ENCODE measurements around the gene ARL8A.

Gene ARL8A

DNA sequence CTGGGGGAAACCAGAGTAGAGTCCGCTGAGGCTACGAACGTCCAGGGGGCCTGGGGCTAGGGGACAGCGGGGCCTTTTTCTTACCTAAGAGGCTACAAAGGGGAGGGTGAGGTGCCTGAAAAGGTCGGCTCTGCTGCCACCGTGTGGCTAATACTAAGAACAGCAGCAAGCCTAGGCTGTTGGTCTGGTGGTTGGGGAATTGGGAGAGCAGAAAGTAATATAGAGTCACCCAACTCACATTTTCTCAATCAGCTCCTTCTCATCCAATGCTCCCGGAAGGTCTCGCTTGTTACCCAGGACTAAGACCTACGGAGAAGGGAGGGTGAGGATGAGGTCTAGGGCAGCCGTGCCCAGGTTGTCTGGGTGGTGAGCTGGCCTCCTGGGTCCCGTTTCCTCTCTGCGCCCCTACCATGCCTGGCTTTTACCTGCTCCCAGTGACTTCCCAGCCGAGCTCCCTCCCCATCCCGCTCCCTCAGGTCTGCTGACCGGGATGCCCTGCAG is 9.3 kb downstream of the ARL8A start:
- peak; percentile 88 for DNase-seq (ENCODE audit: low read depth, low spot score)

DNA sequence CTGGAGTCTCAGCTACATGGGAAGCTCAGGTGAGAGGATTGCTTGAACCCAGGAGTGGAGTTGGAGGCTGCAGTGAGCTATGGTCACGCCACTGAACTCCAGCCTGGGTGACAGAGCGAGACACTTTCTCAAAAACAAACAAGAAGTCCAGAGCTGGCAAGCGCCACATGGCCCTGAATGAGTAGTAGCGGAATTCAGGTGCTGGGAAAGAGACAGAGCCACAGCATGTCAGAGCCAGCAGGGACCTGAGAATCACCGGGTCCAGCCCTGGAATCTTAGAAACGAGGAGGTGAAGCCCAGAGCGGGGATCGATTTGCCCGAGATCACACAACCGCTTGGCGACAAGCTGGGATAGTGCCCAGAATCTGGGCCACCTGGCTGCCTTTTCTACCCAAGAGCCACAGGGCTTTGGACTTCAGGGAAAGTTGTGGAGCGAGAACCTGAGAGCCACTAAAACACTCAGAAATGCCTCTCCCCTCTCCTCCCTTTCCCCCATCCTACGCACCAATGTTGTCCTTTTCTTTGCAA is 9.8 kb downstream of the ARL8A start:
- no peak for DNase-seq (ENCODE audit: low read depth, low spot score)

DNA sequence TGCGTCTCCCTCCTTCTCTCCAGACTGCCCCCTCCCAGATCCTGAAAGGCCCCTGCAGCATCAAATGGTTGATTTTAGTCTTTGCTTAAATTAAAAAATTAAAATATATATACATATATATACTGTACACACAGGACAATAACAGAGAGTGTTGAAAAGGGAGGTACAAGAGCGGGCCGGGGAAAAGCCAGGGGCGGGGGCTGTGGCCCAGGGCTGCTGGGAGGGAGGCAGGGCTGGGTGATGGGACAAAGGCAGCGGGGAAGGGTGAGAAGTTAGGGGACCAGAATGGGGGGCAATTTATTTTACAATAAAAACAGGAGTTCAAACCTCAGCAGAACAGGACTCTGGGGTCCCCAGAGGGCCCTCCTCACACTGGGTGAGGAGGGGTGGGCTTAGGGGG is 10.5 kb downstream of the ARL8A start:
- DNase-seq (ENCODE audit: low read depth, low spot score): no peak

DNA sequence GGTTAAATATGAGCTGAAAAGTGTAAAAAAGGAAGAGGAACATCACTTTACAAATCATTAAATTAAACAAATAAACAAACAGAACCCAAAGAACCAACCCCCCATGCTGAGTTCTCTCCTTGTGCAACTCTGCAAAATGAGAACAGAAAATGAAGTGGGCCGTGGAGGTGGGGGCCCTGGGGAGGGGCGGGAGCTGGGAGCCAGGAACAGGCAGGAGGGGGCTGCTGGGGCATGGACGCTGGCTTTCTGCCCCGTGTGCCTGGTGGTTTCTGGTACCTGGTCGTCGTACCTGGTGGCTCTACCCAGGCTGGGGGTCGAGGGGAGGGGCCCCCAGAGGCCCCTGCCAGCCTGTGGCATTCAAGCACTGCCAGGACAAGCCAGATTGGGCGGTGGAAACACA is 11.0 kb downstream of the ARL8A start:
- DNase-seq (ENCODE audit: low read depth, low spot score): no peak

DNA sequence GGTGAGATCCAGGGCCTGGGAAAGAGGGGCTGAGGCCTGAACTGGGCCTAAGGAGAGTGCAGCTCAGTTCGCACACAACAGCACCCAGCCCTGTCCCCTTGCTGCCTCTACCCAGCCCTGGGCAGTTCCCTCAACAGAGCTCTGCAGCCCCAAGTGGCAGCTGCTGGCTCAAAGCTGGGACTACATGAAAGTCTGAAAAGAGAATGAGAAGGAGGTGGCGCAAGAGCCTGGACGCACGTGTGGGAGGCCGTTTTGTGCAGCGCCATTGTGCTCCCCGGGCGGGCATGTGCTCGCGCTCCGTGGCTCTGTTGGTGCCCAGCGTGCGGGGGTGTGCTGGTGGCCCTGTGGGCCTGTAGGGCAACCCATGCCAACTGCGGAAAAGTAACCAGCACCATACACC is 11.5 kb downstream of the ARL8A start:
- DNase-seq (ENCODE audit: low read depth, low spot score): no peak

DNA sequence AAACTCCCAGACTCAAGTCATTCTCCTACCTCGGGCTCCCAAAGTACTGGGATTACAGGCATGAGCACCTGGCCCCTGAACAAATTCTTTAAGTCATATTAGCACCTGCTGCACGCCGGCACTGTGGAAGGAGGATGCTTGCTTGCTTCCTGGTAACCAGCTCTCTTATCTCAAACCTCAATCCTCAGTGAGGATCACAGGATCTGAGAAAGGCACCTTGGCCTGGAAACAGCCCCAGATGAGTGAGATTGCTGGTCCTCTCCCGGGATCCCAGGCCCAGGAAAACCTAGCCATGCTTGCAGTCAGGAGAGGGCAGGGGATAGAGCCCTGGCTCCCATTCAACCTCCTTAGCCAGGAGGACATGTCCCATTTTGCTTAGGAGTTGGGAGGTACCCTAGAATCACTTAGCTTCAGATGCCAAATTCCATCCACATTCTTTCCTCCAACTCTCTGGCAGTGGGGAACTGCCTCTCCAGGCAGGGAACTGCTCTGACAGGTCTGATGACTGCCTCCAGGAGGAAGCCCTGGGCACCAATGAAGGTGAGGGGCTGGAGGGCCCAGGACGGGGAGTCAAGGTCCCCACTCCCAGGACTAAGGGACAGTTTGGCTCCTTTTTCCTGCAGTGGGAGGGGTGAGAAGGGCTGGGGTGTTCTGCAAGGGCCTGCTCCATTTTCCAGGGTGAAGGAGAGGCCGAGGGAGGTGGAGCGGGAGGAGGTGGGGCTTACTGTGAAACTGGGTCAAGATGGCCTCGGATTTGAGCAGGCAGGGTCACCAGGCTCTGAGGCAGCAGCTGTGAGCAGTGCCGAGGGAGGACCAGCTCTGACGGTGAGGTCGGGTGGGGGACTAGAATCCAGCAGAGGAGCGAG is 12.3 kb downstream of the ARL8A start:
- peak; percentile 43 for DNase-seq (ENCODE audit: low read depth, low spot score)

DNA sequence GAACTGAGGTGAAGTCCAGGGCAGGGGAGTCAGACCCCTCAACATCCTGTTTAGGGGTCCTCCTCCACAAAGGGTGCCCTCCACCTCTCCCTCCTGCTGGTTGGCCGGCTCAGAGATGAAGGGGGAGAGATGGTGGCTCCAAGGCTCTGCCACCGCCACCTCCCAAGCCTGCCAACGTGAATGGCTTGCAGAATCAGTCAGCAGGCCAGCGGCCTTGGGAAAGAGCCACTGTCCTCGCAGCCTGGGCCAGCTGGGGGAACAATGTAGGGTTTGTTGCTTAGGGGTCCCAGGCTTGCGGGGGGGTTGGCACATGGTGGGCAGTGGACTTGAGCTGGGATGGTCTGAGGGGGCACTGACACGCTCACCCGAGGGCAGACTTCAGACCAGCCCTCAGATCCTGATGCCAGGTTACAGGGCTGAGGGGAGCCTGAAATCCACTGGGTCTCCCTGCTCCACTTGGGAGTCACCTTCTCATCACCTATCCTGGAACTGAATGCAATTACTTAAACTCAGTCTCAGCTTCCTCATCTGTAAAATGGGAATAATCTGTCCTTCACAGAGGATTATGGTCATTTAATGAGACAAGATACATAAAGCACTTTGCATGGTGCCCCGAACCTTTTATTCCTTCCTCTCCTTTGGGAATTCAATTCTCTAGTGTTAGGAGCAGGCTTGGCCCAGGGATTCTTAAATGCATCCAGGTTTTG is 13.6 kb downstream of the ARL8A start:
- DNase-seq (ENCODE audit: low read depth, low spot score): no peak

DNA sequence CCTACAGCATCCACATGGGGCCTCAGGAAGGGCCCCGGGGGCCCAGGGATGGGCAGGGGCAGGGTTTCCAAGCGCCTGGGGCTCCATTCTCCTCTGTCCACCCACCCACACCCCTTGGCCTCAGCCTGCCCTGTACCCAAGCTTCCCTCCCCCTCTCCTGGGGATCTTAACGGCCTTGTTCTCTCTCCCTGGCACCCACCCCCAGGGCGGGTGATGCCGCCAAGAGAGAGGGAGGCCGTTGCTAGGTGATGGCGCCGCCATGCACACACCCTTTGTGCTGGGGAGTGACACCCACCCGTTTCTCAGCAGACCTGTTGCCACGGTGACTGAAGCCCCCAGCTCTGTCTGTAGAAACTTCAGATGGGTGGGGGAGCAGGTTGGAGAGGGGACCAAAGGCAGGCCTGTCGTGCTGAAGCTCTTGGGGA is 14.2 kb downstream of the ARL8A start:
- DNase-seq (ENCODE audit: low read depth, low spot score): no peak

DNA sequence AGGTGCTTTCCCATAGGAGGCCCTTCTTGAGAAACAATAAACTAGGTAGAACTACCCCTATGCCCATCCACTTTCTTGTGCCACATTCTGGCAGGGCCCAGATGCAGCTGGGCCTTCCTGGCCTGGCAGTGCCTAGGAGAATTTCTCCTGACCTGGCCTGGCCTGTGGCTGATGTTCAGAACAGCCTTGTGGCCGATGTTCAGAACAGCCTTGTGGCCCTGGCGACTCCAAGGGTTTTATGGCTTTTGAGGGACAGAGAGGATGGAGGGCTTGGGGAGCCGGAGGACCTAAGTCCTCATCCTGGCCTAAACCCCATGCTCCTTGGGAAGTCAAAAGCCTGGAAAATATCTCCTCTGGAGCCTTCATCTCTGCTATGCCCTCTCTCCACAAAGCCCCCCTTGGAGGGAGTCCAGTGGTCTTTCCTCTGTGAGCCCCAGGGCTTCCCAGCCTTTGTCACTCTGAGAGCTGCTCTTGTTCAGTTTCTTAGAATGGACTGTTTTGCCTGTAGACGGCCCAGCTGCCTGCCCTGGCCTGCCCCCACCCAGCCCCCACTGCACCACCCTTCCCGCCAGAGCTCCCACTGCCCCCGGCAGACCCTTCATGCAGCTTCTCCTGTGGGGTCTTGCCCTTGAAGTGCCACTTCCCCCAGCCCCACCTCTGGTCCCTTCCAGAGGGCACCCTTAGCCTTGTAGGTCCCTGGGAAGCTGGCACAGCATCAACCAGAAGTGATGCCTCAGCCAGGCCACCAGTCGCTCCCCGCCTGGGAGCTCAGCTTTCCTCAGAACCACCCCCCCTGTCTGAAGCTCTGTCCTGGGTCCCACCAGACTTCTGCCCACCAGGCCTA is 14.9 kb downstream of the ARL8A start:
- DNase-seq (ENCODE audit: low read depth, low spot score): no peak

DNA sequence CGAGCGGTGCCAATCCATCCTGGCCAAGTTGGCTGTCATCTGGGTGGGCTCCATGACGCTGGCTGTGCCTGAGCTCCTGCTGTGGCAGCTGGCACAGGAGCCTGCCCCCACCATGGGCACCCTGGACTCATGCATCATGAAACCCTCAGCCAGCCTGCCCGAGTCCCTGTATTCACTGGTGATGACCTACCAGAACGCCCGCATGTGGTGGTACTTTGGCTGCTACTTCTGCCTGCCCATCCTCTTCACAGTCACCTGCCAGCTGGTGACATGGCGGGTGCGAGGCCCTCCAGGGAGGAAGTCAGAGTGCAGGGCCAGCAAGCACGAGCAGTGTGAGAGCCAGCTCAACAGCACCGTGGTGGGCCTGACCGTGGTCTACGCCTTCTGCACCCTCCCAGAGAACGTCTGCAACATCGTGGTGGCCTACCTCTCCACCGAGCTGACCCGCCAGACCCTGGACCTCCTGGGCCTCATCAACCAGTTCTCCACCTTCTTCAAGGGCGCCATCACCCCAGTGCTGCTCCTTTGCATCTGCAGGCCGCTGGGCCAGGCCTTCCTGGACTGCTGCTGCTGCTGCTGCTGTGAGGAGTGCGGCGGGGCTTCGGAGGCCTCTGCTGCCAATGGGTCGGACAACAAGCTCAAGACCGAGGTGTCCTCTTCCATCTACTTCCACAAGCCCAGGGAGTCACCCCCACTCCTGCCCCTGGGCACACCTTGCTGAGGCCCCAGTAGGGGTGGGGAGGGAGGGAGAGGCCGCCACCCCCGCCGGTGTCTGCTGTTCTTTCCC is 16.5 kb downstream of the ARL8A start:
- DNase-seq (ENCODE audit: low read depth, low spot score): no peak

DNA sequence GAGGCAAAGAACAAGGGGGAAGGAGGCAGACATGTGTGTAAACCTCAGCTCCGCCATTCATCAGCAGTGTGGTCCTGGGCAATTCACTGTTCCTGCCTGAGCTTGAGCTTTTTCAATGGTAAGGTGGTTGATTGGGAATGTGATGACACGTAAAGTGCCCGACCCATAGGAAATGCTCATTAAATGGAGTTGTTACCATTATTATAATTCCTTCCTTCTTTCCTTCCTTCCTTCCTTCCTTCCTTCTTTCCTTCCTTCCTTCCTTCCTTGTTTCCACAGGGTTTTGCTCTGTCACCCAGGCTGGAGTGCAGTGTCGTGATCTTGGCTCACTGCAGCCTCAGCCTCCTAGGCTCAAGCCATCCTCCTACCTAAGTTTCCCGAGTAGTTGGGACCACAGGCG is 17.5 kb downstream of the ARL8A start:
- DNase-seq (ENCODE audit: low read depth, low spot score): no peak

DNA sequence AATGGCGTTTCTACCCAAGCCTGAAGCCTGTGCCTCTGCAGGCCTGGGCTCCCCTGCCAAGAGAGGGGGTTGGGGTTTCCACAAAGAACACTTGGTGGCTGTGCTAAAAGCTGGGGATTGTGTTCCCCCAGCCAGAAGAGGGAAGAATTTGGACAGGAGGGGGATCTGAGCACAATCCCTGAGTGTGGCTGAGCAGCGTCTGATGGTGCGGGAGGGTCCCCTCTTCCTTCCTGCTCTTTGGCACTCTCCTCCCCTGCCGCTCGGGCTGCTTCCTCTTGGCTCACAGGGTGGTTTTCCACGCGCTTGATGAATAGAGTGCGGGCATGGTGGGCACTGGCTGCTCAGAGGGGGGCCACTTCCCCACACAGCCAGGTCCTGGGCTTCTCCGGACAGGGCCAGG is 18.1 kb downstream of the ARL8A start:
- no peak for DNase-seq (ENCODE audit: low read depth, low spot score)

DNA sequence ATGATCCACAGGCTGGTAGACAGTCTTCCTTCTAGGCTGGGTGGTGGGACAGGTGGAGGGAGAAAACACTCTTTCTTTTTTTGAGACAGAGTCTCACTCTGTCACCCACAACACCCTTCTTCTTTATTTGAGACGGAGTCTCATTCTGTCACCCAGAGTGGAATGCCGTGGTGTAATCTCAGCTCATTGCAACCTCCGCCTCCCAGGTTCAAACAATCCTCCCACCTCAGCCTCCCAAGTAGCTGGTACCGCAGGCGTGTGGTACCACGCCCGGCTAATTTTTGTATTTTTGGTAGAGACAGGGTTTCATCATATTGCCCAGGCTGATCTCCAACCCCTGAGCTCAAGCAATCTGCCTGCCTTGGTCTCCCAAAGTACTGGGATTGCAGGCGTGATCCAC is 18.9 kb downstream of the ARL8A start:
- DNase-seq (ENCODE audit: low read depth, low spot score): no peak

DNA sequence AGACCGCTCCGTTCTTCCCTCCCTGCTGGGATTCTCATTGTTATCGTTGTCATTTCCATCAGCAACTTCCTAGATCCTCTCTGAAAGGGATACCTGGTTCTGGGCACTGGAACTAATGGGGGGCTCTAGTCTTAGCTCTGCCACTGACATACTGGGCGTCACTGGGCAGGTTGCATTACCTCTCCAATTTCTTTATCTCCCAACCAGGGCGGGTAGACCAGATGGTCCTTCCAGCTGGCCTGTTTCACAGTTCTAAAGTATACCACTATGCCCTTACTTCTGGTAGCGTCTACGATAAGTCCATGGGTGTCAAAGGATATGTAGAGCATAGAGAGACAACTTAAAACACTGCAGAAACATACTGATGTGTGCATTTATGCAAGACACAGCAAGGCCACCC is 20.4 kb downstream of the ARL8A start:
- no peak for DNase-seq (ENCODE audit: low read depth, low spot score)

DNA sequence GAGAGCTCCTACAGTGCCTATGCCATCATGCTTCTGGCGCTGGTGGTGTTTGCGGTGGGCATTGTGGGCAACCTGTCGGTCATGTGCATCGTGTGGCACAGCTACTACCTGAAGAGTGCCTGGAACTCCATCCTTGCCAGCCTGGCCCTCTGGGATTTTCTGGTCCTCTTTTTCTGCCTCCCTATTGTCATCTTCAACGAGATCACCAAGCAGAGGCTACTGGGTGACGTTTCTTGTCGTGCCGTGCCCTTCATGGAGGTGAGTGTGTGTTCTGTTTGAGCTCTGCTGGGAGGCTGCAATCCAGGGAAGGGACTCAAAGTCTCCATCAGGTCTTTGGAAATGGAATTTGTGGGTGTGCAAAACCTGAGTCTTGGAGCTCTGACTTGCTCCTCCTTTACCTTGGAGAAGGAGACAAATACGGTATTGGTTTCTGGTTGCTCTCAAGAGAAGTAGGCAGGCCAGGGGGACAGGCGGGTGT is 21.2 kb downstream of the ARL8A start:
- DNase-seq (ENCODE audit: low read depth, low spot score): no peak

DNA sequence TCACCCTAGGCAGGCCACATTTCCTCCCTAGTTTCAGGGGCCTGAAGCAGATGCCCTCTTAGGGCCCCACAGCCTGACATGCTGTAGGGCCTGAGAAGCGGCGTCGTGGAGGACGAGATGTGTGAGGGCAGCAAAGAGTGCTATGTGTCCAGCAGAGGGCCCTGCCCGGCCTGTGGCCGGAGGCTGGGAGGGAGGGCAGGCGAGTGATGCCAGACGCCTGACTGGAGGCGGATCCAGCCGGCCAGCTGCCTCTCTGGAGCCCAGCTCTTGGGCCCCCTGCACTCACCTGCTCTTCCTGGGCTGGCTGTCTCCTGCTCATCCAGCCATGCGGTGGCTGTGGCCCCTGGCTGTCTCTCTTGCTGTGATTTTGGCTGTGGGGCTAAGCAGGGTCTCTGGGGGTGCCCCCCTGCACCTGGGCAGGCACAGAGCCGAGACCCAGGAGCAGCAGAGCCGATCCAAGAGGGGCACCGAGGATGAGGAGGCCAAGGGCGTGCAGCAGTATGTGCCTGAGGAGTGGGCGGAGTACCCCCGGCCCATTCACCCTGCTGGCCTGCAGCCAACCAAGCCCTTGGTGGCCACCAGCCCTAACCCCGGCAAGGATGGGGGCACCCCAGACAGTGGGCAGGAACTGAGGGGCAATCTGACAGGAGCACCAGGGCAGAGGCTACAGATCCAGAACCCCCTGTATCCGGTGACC is 21.8 kb downstream of the ARL8A start, which contains the start of gene GPR37L1:
Gene GPR37L1 (plus strand): TSS at position 279 of the 697 bp plus-strand sequence. CDS start 47 bp downstream, at position 326.
- DNase-seq (ENCODE audit: low read depth, low spot score): peak; percentile 88

DNA sequence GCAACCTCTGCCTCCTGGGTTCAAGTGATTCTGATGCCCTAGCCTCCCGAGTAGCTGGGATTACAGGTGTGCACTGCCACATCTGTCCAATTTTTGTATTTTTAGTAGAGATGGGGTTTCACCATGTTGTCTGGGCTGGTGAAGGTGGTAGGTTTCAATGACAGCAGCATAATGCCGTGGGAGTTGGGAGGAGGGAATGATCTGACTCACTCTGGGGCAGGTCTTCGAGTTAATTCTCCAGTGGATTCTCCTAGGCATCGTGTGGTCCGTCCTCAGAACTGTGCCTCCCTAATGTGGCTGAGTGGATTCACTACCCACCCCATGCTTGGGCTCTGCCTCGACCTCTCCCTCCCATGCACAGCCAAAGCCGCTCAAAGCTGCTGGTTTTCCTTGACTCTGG is 23.5 kb downstream of the ARL8A start:
- no peak for DNase-seq (ENCODE audit: low read depth, low spot score)

DNA sequence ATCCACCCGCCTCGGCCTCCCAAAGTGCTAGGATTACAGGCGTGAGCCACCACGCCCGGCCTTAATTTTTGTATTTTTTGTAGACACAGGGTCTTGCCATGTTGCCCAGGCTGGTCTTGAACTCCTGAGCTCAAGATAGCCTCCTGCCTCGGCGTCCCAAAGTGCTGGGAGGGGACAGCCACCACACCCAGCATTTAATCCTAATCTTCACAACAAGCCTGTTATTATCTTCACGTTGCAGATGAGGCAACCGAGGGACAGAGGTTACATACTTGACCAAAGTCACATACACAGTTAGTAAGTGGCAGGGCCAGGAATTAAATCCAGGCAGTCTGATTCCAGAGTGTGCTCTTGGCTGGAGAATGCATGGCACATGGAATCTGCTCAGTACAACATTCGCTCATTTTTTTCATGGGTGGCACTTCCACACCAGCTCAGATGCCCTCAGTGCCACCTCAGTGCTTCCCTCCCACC is 26.6 kb downstream of the ARL8A start:
- DNase-seq (ENCODE audit: low read depth, low spot score): no peak

DNA sequence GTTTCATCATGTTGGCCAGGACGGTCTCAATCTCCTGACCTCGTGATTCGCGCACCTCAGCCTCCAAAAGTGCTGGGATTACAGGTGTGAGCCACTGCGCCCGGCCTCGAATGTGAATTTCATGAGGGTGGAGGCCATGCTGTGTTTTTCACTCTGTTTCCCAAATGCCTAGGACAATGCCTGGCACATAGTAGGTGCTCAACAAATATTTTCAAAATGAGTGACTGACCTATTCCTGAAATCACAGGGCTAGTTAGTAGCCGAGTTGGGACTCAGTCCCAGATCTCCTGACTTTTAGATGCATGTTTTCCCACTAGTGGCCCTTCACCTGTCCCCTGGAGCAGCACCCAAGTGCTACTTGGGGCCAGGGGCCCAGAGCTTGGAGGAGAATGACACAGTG is 28.2 kb downstream of the ARL8A start:
- no peak for DNase-seq (ENCODE audit: low read depth, low spot score)

All from ELF-1 (cell line).